Endothelial cell of umbilical vein (primary cell): ENCODE results near the gene IVD. TPM values are rescaled to one million over a fixed set of nuclear protein-coding genes. Genes with fewer than 3 reads are reported as not detected.

Experiments
- BruUV-seq: library from RNA; stranded (reverse); fragments of 400-500 nt; replicated peaks from 2 replicates; lab custom pipeline; 2021; lab: Mats Ljungman, UMichigan
- CTCF ChIA-PET: fragments of 300-600, 350-600 bp; sonication (Branson Sonifier 250); formaldehyde crosslinking; loops from one replicate; lab custom pipeline; 2021; ENCODE audit warnings: antibody characterized with exemption, inconsistent platforms; lab: Charles Lee
- POLR2A ChIA-PET: fragments of 300-600, 350-600 bp; sonication (Branson Sonifier 250); formaldehyde crosslinking; loops from one replicate; lab custom pipeline; 2021; ENCODE audit warnings: antibody characterized with exemption, inconsistent platforms; lab: Charles Lee
- DNase-seq: peaks from one replicate; pipeline ENCODE4 v3.0.0-alpha.2; 2011; ENCODE audit warnings: low read depth, low spot score
- FAIRE-seq: peaks from 2 replicates; lab custom pipeline; 2011; peaks lifted over from hg19 to GRCh38; lab: Jason Lieb, UNC
- H2AFZ ChIP-seq: 2 replicates; pipeline ENCODE4 v1.6.0; 2012; ENCODE audit warnings: low read depth, low read length, control low read depth, inconsistent platforms
- H3K27ac ChIP-seq: 2 replicates; pipeline ENCODE4 v1.5.1; 2011; ENCODE audit warnings: low read depth, mild to moderate bottlenecking, control low read depth, low read length, moderate library complexity; ENCODE audit not compliant: insufficient read depth
- H3K27me3 ChIP-seq, 2 experiments: 2 replicates each; pipeline versions ENCODE4 v1.6.0 to v1.6.1; 2011; ENCODE audit warnings: low read length in 2 of 2, mixed read lengths in 1 of 2; ENCODE audit not compliant: control insufficient read depth in 2 of 2, insufficient read depth in 2 of 2
- H3K36me3 ChIP-seq, 2 experiments: 2 replicates in 1 of 2; 3 replicates in 1 of 2; pipeline ENCODE4 v1.5.1; 2011; ENCODE audit warnings: low read length in 2 of 2, mild to moderate bottlenecking in 1 of 2, moderate library complexity in 1 of 2; ENCODE audit not compliant: control insufficient read depth in 2 of 2, insufficient read depth in 2 of 2; ENCODE audit errors: extremely low read depth in 1 of 2
- H3K4me1 ChIP-seq: 3 replicates; pipeline ENCODE4 v1.5.1; 2011; ENCODE audit warnings: mild to moderate bottlenecking, low read length; ENCODE audit not compliant: control insufficient read depth, insufficient read depth; ENCODE audit errors: extremely low read depth
- H3K4me2 ChIP-seq: 2 replicates; pipeline ENCODE4 v1.6.1; 2011; ENCODE audit warnings: low read length, control low read depth, mixed read lengths; ENCODE audit not compliant: insufficient read depth
- H3K4me3 ChIP-seq, 3 experiments: fragments of 200-600 bp in 1 of 3; sonication (generic), shearing (Covaris generic) in 1 of 3; replicated peaks in 1 of 3; 2 replicates each; pipeline ENCODE4 v1.5.1; 2011 to 2016; ENCODE audit warnings: control low read depth in 3 of 3, low read length in 3 of 3, mild to moderate bottlenecking in 2 of 3, inconsistent platforms in 1 of 3, low read depth in 1 of 3, moderate library complexity in 1 of 3; ENCODE audit not compliant: insufficient read depth in 1 of 3
- H3K79me2 ChIP-seq: 2 replicates; pipeline ENCODE4 v1.6.0; 2012; ENCODE audit warnings: low read length, inconsistent platforms; ENCODE audit not compliant: control insufficient read depth, insufficient read depth
- H3K9ac ChIP-seq: replicated peaks from 2 replicates; pipeline ENCODE3; 2011; ENCODE audit warnings: low read length, control low read depth; ENCODE audit not compliant: insufficient read depth; ENCODE audit errors: extremely low read depth
- H3K9me1 ChIP-seq: replicated peaks from 3 replicates; pipeline ENCODE4 v1.6.0; 2011; ENCODE audit warnings: mild to moderate bottlenecking, low read length; ENCODE audit not compliant: control insufficient read depth, insufficient read depth; ENCODE audit errors: extremely low read depth
- H3K9me3 ChIP-seq: replicated peaks from 2 replicates; pipeline ENCODE4 v1.5.1; 2012; ENCODE audit warnings: low read length, inconsistent platforms; ENCODE audit not compliant: control insufficient read depth, insufficient read depth
- H4K20me1 ChIP-seq: replicated peaks from 2 replicates; pipeline ENCODE3; 2011; ENCODE audit warnings: mild to moderate bottlenecking, low read length; ENCODE audit not compliant: control insufficient read depth, insufficient read depth; ENCODE audit errors: extremely low read depth
- CTCF ChIP-seq, 2 donors: IDR thresholded peaks; 1 replicate in 1 of 2; 2 replicates in 1 of 2; pipeline ENCODE4 v1.5.1; 2011; ENCODE audit warnings: low read length in 2 of 2, mild to moderate bottlenecking in 2 of 2, moderate library complexity in 2 of 2, control low read depth in 1 of 2, inconsistent platforms in 1 of 2, low read depth in 1 of 2; ENCODE audit not compliant: insufficient read depth in 1 of 2; ENCODE audit errors: extremely low read depth in 1 of 2
- EZH2 ChIP-seq: IDR thresholded peaks from 2 replicates; pipeline ENCODE4 v1.6.1; 2012; ENCODE audit warnings: borderline replicate concordance, low read depth, mild to moderate bottlenecking, moderate library complexity, low read length, inconsistent platforms; ENCODE audit not compliant: severe bottlenecking
- FOS ChIP-seq: IDR thresholded peaks from 2 replicates; pipeline ENCODE4 v1.6.1; 2011; ENCODE audit warnings: mild to moderate bottlenecking, low read length, moderate library complexity, borderline replicate concordance; ENCODE audit not compliant: insufficient read depth
- GATA2 ChIP-seq: IDR thresholded peaks from 2 replicates; pipeline ENCODE4 v1.7.0; 2011; ENCODE audit warnings: low read depth, mild to moderate bottlenecking, moderate library complexity, mixed read lengths, low read length; ENCODE audit not compliant: insufficient read length, insufficient read depth
- JUN ChIP-seq: IDR thresholded peaks from 2 replicates; pipeline ENCODE4 v1.6.1; 2011; ENCODE audit warnings: borderline replicate concordance, low read depth; ENCODE audit not compliant: insufficient read length, insufficient read depth
- MYC ChIP-seq: IDR thresholded peaks from one replicate; pipeline ENCODE4 v1.6.1; 2011; ENCODE audit warnings: mild to moderate bottlenecking, low read depth, low read length
- POLR2A ChIP-seq: IDR thresholded peaks from 2 replicates; pipeline ENCODE4 v1.6.1; 2012; ENCODE audit warnings: low read depth, mild to moderate bottlenecking, control low read depth, low read length
- POLR2AphosphoS5 ChIP-seq: IDR thresholded peaks from 2 replicates; pipeline ENCODE4 v1.6.1; 2012; ENCODE audit warnings: low read depth, mild to moderate bottlenecking, control low read depth, low read length, moderate library complexity; ENCODE audit not compliant: insufficient read depth
- dilution Hi-C: fragments of 300-500 bp; cut with MboI; formaldehyde crosslinking; loops from one replicate; pipeline ENCODE4 v1.15.0; 2019; ENCODE audit warnings: low sequenced_read_pairs; ENCODE audit not compliant: extremely low pct_ligation_motif_present
- intact Hi-C: fragments of 100-400 bp; cut with micrococcal nuclease; formaldehyde crosslinking; loops from one replicate; pipeline ENCODE4 v1.10.0; 2022
- polyA plus RNA-seq, 4 experiments: library from polyadenylated mRNA; depleted of rRNA in 3 of 4; stranded (reverse) in 3 of 4; unstranded in 1 of 4; fragments of >200 nt; gene quantifications; 2 replicates each; pipeline versions ENCODE4 v1.2.1 to v1.2.3, GENCODE V29; 2011 to 2012; ENCODE audit warnings: missing spikeins in 1 of 4
- total RNA-seq: library from RNA; stranded (reverse); gene quantifications from 2 replicates; pipeline ENCODE4 v1.2.3, GENCODE V29; 2021
- TF ChIP-seq, protein P1 (sequence below): IDR thresholded peaks from 2 replicates; pipeline ENCODE4 v1.6.1; 2011; ENCODE audit not compliant: insufficient read depth, insufficient read length

The IVD gene
- total and polyA plus RNA-seq, 2 donors (not counting 3 experiments of a cell fraction or from before 2014, with no cell fraction given) = 34.1 to 62.5 TPM

GRCh38 chr15:40437752-40438687 is 32.4 kb downstream of the IVD start:
- Histone ChIP-seq H3K4me2 (no peak overlapping the region), H3K36me3 (no peaks in the 10 kb centered on the region), H3K79me2 (peaks cover 6% of the 10 kb centered on the region), H3K27me3 (peaks cover 64 to 70% of the 10 kb centered on the region in 2 experiments), H3K9me3 (no peaks in the 10 kb centered on the region), H3K4me3 (no peak overlapping the region), H3K9me1 (no peaks in the 10 kb centered on the region), H4K20me1 (peaks cover 2% of the 10 kb centered on the region), H3K4me1 (peaks cover 6% of the 10 kb centered on the region), H2AFZ (no peak overlapping the region), H3K9ac (no peak overlapping the region), H3K27ac (no peak overlapping the region)
- TF ChIP-seq MYC (no peak), FOS (no peak), CTCF (IDR thresholded peaks at IDR 0.05; ENCODE audit: extremely low read depth in 1 of 2, insufficient read depth in 1 of 2, low read depth in 1 of 2, low read length in 2 of 2) (no peak), POLR2AphosphoS5 (no peak), EZH2 (no peak), JUN (no peak), POLR2A (no peak), GATA2 (no peak)
- TF ChIP-seq, protein P1, sequence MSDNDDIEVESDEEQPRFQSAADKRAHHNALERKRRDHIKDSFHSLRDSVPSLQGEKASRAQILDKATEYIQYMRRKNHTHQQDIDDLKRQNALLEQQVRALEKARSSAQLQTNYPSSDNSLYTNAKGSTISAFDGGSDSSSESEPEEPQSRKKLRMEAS = no peak
- FAIRE-seq (no peak), DNase-seq (no peak)
- intact Hi-C loops = no loop called here
- dilution Hi-C loops = no loop called here
- ChIA-PET POLR2A (no interaction called here), CTCF (no interaction called here)
- no TSS peak for BruUV-seq
